ENCODE data around the gene AMMECR1.

GRCh38 chrX:110276778-110277177 is 41.1 kb downstream of the AMMECR1 start:
- no peak for TF ChIP-seq POLR2A (IDR thresholded peaks at IDR 0.05; ENCODE audit: low read depth, low read length)
- TF ChIP-seq POLR2AphosphoS5 (IDR thresholded peaks at IDR 0.05; ENCODE audit: low read depth, low read length) = no peak
